ENCODE results near the gene GAREM2.

GAREM2 gene

DNA sequence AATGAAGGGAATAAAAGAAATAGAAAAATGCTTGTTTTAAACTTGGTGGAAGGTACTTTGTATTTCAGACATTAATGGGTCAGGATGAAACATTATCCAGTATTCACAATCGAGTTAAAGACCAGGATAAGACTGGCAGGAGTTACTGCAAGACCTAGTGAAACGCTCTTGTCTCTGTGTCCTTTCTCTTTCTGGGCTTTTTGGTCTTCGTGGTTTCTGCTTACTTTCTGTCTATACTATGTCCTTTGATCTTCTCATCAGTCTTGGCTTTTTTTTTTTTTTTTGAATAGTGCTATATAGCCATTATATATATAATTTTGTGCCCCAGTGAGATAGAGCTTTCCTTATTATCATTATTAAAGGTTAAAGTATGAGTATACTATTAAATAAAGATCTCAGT, 42.1 kb upstream of the GAREM2 start:
- H3K9ac ChIP-seq (ENCODE audit: low read length), result no peak overlapping the region
- no peaks in the 10 kb centered on the region for H3K9me3 ChIP-seq (ENCODE audit: insufficient read depth, low read length)
- no peak overlapping the region for H2AFZ ChIP-seq (ENCODE audit: low read depth, low read length)
- no peaks in the 10 kb centered on the region for H3K4me1 ChIP-seq (ENCODE audit: low read length)
- H3K36me3 ChIP-seq (replicated peaks; ENCODE audit: low read depth, low read length), result peaks cover 19% of the 10 kb centered on the region
- no peaks in the 10 kb centered on the region for H4K20me1 ChIP-seq (ENCODE audit: insufficient read depth, low read length)
- TF ChIP-seq, protein P1, sequence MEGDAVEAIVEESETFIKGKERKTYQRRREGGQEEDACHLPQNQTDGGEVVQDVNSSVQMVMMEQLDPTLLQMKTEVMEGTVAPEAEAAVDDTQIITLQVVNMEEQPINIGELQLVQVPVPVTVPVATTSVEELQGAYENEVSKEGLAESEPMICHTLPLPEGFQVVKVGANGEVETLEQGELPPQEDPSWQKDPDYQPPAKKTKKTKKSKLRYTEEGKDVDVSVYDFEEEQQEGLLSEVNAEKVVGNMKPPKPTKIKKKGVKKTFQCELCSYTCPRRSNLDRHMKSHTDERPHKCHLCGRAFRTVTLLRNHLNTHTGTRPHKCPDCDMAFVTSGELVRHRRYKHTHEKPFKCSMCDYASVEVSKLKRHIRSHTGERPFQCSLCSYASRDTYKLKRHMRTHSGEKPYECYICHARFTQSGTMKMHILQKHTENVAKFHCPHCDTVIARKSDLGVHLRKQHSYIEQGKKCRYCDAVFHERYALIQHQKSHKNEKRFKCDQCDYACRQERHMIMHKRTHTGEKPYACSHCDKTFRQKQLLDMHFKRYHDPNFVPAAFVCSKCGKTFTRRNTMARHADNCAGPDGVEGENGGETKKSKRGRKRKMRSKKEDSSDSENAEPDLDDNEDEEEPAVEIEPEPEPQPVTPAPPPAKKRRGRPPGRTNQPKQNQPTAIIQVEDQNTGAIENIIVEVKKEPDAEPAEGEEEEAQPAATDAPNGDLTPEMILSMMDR (IDR thresholded peaks at IDR 0.05; ENCODE audit: low read depth, low read length), result no peak
- no peak for TF ChIP-seq EZH2phosphoT487 (IDR thresholded peaks at IDR 0.05; ENCODE audit: low read depth)
- no peak overlapping the region for H3K27ac ChIP-seq (ENCODE audit: low read length)
- no peak overlapping the region for H3K4me2 ChIP-seq (ENCODE audit: low read length)
- no peak overlapping the region for H3K4me3 ChIP-seq (ENCODE audit: low read length)
- H3K27me3 ChIP-seq (ENCODE audit: low read depth, low read length), result no peaks in the 10 kb centered on the region
- peaks cover 4% of the 10 kb centered on the region; the same call in 1 of the 2 replicates for H3K79me2 ChIP-seq (ENCODE audit: low read length)

DNA sequence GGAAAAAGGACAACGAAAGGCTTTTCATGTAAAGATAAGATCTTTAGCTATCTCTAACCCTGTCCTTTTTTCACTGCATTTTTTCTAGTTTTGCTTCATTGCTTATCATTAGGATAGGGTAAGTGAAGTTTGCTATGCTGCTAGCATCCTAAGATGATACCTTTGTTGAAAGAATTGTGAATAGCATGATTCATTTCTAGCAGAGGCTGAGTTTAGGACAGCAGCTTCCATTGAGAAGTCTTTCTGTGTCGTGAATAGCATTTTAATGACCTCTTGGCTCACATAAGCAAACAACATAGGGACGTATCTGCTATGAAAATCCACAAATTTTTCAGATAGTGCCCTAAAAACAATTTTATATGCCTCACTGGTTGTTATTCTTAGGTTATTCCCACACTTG, 36.4 kb upstream of the GAREM2 start:
- H3K27me3 ChIP-seq (ENCODE audit: low read depth, low read length), result no peaks in the 10 kb centered on the region
- H3K9me3 ChIP-seq (ENCODE audit: insufficient read depth, low read length), result no peaks in the 10 kb centered on the region
- H3K4me1 ChIP-seq (ENCODE audit: low read length), result no peaks in the 10 kb centered on the region
- H3K4me2 ChIP-seq (ENCODE audit: low read length), result no peak overlapping the region
- H2AFZ ChIP-seq (ENCODE audit: low read depth, low read length), result no peak overlapping the region
- no peak overlapping the region for H3K9ac ChIP-seq (ENCODE audit: low read length)
- no peak for TF ChIP-seq EZH2phosphoT487 (IDR thresholded peaks at IDR 0.05; ENCODE audit: low read depth)
- TF ChIP-seq, protein P1 (IDR thresholded peaks at IDR 0.05; ENCODE audit: low read depth, low read length), result no peak
- peaks cover 11% of the 10 kb centered on the region for H3K36me3 ChIP-seq (replicated peaks; ENCODE audit: low read depth, low read length)
- no peaks in the 10 kb centered on the region for H4K20me1 ChIP-seq (ENCODE audit: insufficient read depth, low read length)
- no peak overlapping the region for H3K4me3 ChIP-seq (ENCODE audit: low read length)
- H3K79me2 ChIP-seq (ENCODE audit: low read length), result no peaks in the 10 kb centered on the region
- no peak overlapping the region for H3K27ac ChIP-seq (ENCODE audit: low read length)

DNA sequence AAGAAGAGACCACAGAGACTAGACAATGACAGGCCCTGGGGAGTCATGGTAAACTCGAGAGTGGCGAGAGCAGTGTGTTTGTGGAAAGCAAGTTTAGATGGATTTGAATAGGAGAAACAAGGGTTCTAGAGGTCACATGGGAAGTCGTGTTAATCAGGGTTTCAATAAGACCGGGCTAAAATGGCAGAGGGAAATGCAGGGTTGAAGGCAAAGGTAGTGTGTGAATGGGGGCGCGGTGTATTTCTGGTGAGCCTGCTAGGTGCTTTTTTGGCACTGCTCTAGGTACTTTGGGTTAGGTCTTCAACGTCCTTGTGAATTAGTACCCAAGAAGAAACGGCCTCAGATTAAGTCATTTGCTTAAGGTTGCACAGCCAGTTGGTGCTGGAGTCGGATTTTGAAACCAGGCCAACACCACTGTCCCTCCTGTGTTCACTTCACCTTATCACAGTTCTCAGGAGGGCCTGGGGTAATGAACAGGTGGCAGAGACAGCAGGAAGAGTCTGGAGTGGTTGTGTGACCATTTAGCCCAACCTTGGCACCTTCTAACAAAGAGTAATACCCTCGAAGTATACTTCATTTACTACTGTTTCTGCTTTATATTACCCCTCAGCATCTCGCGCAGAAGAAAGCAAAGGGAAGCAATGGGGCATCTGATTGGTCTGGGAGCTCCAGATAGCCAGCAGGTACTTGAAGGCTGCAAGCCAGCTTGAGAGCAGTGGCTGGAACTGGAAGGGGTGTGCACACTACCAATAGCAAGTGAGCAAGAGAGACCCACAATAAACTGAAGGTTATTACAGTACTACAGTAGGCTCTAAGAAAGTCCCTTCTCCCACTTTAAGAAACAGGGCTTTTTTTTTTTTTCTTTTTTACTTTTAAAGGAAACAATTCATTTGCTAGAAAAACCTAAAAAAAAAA, 33.4 kb upstream of the GAREM2 start:
- Histone ChIP-seq H3K27ac (ENCODE audit: low read length) (no peak overlapping the region), H4K20me1 (ENCODE audit: insufficient read depth, low read length) (no peaks in the 10 kb centered on the region), H3K4me2 (ENCODE audit: low read length) (no peak overlapping the region), H3K79me2 (ENCODE audit: low read length) (no peaks in the 10 kb centered on the region), H3K4me1 (ENCODE audit: low read length) (peaks cover 3% of the 10 kb centered on the region; the same call in 1 of the 2 replicates), H3K27me3 (ENCODE audit: low read depth, low read length) (no peaks in the 10 kb centered on the region), H3K9me3 (ENCODE audit: insufficient read depth, low read length) (no peaks in the 10 kb centered on the region), H2AFZ (ENCODE audit: low read depth, low read length) (no peak overlapping the region), H3K4me3 (ENCODE audit: low read length) (no peak overlapping the region), H3K36me3 (replicated peaks; ENCODE audit: low read depth, low read length) (peaks cover 8% of the 10 kb centered on the region), H3K9ac (ENCODE audit: low read length) (no peak overlapping the region)
- TF ChIP-seq, protein P1 (IDR thresholded peaks at IDR 0.05; ENCODE audit: low read depth, low read length), result no peak
- TF ChIP-seq EZH2phosphoT487 (IDR thresholded peaks at IDR 0.05; ENCODE audit: low read depth), result no peak

DNA sequence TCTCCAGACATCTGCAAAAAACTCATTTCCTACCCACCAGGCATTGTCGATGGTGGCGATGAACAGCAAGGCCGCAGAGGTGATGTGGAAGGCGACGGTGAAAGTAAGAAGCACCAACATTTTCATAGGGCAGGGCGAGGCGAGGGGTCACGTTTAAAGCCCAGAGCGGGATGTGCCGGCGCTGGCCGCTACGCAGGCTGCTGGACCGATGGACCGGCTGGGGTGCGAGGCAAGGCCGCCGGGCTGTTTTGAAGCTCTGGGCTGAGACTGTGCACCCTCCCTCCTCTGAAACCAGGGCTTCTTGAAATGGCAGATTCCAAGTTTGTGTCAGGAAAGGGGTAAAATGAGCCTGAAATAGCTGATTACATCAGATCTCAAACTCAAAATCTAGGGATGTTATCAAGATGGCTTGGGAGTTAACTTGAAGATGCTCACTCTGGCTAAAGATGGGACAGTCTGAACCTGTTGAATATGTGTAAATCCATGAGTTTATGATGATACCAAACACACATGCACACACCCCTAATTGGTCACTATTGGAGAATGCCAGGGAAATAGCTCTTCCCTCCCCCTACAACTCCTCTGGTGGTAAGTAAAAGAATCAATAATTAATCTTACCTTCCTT, 31.6 kb upstream of the GAREM2 start:
- Histone ChIP-seq H4K20me1 (ENCODE audit: insufficient read depth, low read length) (no peaks in the 10 kb centered on the region), H3K27me3 (ENCODE audit: low read depth, low read length) (no peaks in the 10 kb centered on the region), H3K9ac (ENCODE audit: low read length) (no peak overlapping the region), H3K4me3 (ENCODE audit: low read length) (no peak overlapping the region), H3K4me1 (ENCODE audit: low read length) (peaks cover 15% of the 10 kb centered on the region), H3K9me3 (ENCODE audit: insufficient read depth, low read length) (no peaks in the 10 kb centered on the region), H2AFZ (ENCODE audit: low read depth, low read length) (no peak overlapping the region), H3K4me2 (ENCODE audit: low read length) (no peak overlapping the region), H3K36me3 (replicated peaks; ENCODE audit: low read depth, low read length) (no peaks in the 10 kb centered on the region), H3K79me2 (ENCODE audit: low read length) (no peaks in the 10 kb centered on the region), H3K27ac (ENCODE audit: low read length) (no peak overlapping the region)
- TF ChIP-seq, protein P1 (IDR thresholded peaks at IDR 0.05; ENCODE audit: low read depth, low read length), result no peak
- TF ChIP-seq EZH2phosphoT487 (IDR thresholded peaks at IDR 0.05; ENCODE audit: low read depth), result no peak

Measured in OCI-LY3 (cell line).